HepG2 (cell line): Measurements from ENCODE around the gene LMNA. TPM values are rescaled to one million over a fixed set of nuclear protein-coding genes. Genes with fewer than 3 reads are reported as not detected.

Source experiments
- ATF6 ChIP-seq: sonication (generic); formaldehyde crosslinking; conservative IDR thresholded peaks from 2 replicates; pipeline ENCODE4 v1.4.0; 2020; ENCODE audit warnings: missing genetic modification reagents
- CEBPB ChIP-seq: IDR thresholded peaks from 2 replicates; pipeline ENCODE4 v1.6.1; 2011; ENCODE audit warnings: low read depth, low read length, improper control_type of control experiment, borderline replicate concordance
- ELF3 ChIP-seq: IDR thresholded peaks from 2 replicates; pipeline ENCODE4 v1.6.1; 2016; ENCODE audit warnings: missing genetic modification reagents, missing compliant biosample characterization
- GABPB1 ChIP-seq: IDR thresholded peaks from 2 replicates; pipeline ENCODE4 v1.6.1; 2016; ENCODE audit warnings: mild to moderate bottlenecking, missing genetic modification reagents, moderate library complexity, missing compliant biosample characterization
- IRF2 ChIP-seq: IDR thresholded peaks from 2 replicates; pipeline ENCODE4 v1.6.1; 2018; ENCODE audit warnings: missing genetic modification reagents, missing compliant biosample characterization
- KDM6A ChIP-seq: IDR thresholded peaks from 2 replicates; pipeline ENCODE4 v1.6.1; 2016; ENCODE audit warnings: low read depth
- KLF16 ChIP-seq, 2 experiments: sonication (generic) in 1 of 2; formaldehyde crosslinking in 1 of 2; IDR thresholded peaks; 2 replicates each; pipeline versions ENCODE4 v1.6.1 to v1.8.0; 2016 to 2023; ENCODE audit warnings: missing genetic modification reagents in 2 of 2, missing compliant biosample characterization in 1 of 2
- MAZ ChIP-seq, 2 experiments: sonication (generic) in 1 of 2; formaldehyde crosslinking in 1 of 2; IDR thresholded peaks; 2 replicates each; pipeline versions ENCODE4 v1.5.0 to v1.6.1; 2012 to 2020; ENCODE audit warnings: low read depth in 2 of 2, mild to moderate bottlenecking in 2 of 2, borderline replicate concordance in 1 of 2, improper control_type of control experiment in 1 of 2, low read length in 1 of 2, missing genetic modification reagents in 1 of 2, moderate library complexity in 1 of 2
- MXD4 ChIP-seq: IDR thresholded peaks from 2 replicates; pipeline ENCODE4 v1.6.1; 2016; ENCODE audit warnings: mild to moderate bottlenecking, missing biosample characterization, missing genetic modification reagents
- NFKB2 ChIP-seq: sonication (generic); formaldehyde crosslinking; IDR thresholded peaks from 2 replicates; pipeline ENCODE4 v1.4.0; 2020; ENCODE audit warnings: missing genetic modification reagents, borderline replicate concordance
- NONO ChIP-seq, 2 experiments: fragments of 450-650 bp in 1 of 2; sonication (generic) in 1 of 2; formaldehyde crosslinking in 1 of 2; IDR thresholded peaks in 1 of 2; conservative IDR thresholded peaks in 1 of 2; 2 replicates each; pipeline versions ENCODE4 v1.6.1 to v1.8.0; 2017 to 2022; ENCODE audit warnings: mild to moderate bottlenecking in 1 of 2, missing genetic modification reagents in 1 of 2, moderate library complexity in 1 of 2
- PAWR ChIP-seq: sonication (generic); formaldehyde crosslinking; IDR thresholded peaks from 2 replicates; pipeline ENCODE4 v1.4.0; 2020; ENCODE audit warnings: missing genetic modification reagents, mild to moderate bottlenecking, borderline replicate concordance
- SETDB1 ChIP-seq: sonication (generic); formaldehyde crosslinking; IDR thresholded peaks from 2 replicates; pipeline ENCODE4 v1.5.1; 2020; ENCODE audit warnings: missing genetic modification reagents, mild to moderate bottlenecking, borderline replicate concordance
- STAG1 ChIP-seq: sonication (generic); formaldehyde crosslinking; IDR thresholded peaks from 2 replicates; pipeline ENCODE4 v1.4.0; 2020; ENCODE audit warnings: missing genetic modification reagents
- THAP11 ChIP-seq: IDR thresholded peaks from 2 replicates; pipeline ENCODE4 v1.6.1; 2016; ENCODE audit warnings: missing biosample characterization, missing genetic modification reagents
- ZBTB2 ChIP-seq: sonication (generic); formaldehyde crosslinking; IDR thresholded peaks from 2 replicates; pipeline ENCODE4 v1.8.0; 2022; ENCODE audit warnings: low read depth, missing genetic modification reagents
- ZFP1 ChIP-seq: IDR thresholded peaks from 2 replicates; pipeline ENCODE4 v1.6.1; 2016
- ZNF382 ChIP-seq: sonication (generic); formaldehyde crosslinking; IDR thresholded peaks from 2 replicates; pipeline ENCODE4 v1.5.0; 2020; ENCODE audit warnings: missing genetic modification reagents, mild to moderate bottlenecking, borderline replicate concordance
- ZNF431 ChIP-seq: sonication (generic); formaldehyde crosslinking; IDR thresholded peaks from 2 replicates; pipeline ENCODE4 v1.9.0; 2022; ENCODE audit warnings: missing genetic modification reagents, low read depth, mild to moderate bottlenecking, borderline replicate concordance
- ZNF710 ChIP-seq: sonication (generic); formaldehyde crosslinking; IDR thresholded peaks from 2 replicates; pipeline ENCODE4 v1.5.0; 2020; ENCODE audit warnings: mild to moderate bottlenecking, missing genetic modification reagents, borderline replicate concordance
- ZNF768 ChIP-seq: sonication (generic); formaldehyde crosslinking; IDR thresholded peaks from 2 replicates; pipeline ENCODE4 v1.4.0; 2020; ENCODE audit warnings: missing genetic modification reagents
- polyA plus RNA-seq, 8 experiments: library from polyadenylated mRNA; depleted of rRNA in 3 of 8; stranded (reverse) in 7 of 8; unstranded in 1 of 8; fragments of >200 nt; fragmentation: Illumina TruSeq in 4 of 8; extraction: Trizol in 4 of 8; gene quantifications; 2 replicates each; pipeline versions ENCODE4 v1.2.1 to v1.2.3, GENCODE V29; 2011 to 2016; ENCODE audit warnings: low read depth in 4 of 8, missing spikeins in 1 of 8, mixed read lengths in 1 of 8; ENCODE audit not compliant: insufficient read depth in 1 of 8
- total RNA-seq, 5 experiments: library from RNA; depleted of rRNA; stranded (reverse); fragments of >200 nt; fragmentation: Illumina TruSeq; extraction: Trizol; gene quantifications; 2 replicates each; pipeline ENCODE4 v1.2.3, GENCODE V29; 2016; ENCODE audit warnings: low read depth in 1 of 5
- TF ChIP-seq, protein P1 (sequence below): sonication (generic); formaldehyde crosslinking; IDR thresholded peaks from 2 replicates; pipeline ENCODE4 v1.4.0; 2020; ENCODE audit warnings: missing genetic modification reagents, mild to moderate bottlenecking, borderline replicate concordance

The LMNA gene
- total and polyA plus RNA-seq, 2 of the 13 experiments (the other 11 are each of a cell fraction or from before 2014, with no cell fraction given) = 107 to 225 TPM

GRCh38 chr1:156090840-156091188 is 23.7 kb upstream of the LMNA start (continued):
- TF ChIP-seq THAP11 (CRISPR knock-in tag) (no peak), KDM6A (CRISPR knock-in tag) (no peak), ZNF710 (CRISPR knock-in tag) (no peak), ZBTB2 (CRISPR knock-in tag) (no peak), ZNF768 (CRISPR knock-in tag) (no peak), ZFP1 (CRISPR knock-in tag) (no peak), KLF16 (CRISPR knock-in tag; IDR thresholded peaks at IDR 0.05) (peak in 1 of 2 experiments; percentile 37; a peak in 1 of 4 replicates), MXD4 (CRISPR knock-in tag) (0 out of 2 replicates have a peak, but pooled peaks have one; percentile 42), ZNF382 (CRISPR knock-in tag) (no peak), NONO (IDR thresholded peaks at IDR 0.05) (no peak), NONO (CRISPR knock-in tag; conservative IDR thresholded peaks at IDR 0.05) (no peak), IRF2 (CRISPR knock-in tag) (0 out of 2 replicates have a peak, but pooled peaks have one; percentile 42), CEBPB (no peak), ATF6 (CRISPR knock-in tag) (no peak), STAG1 (peak; percentile 92), ZNF431 (CRISPR knock-in tag) (no peak), NFKB2 (CRISPR knock-in tag) (no peak; the same call in 1 of the 2 replicates), SETDB1 (CRISPR knock-in tag) (no peak), MAZ (IDR thresholded peaks at IDR 0.05; ENCODE audit: borderline replicate concordance, low read depth, low read length) (no peak), MAZ (CRISPR knock-in tag; IDR thresholded peaks at IDR 0.05; ENCODE audit: low read depth) (no peak), GABPB1 (CRISPR knock-in tag) (peak; percentile 20; the same call in 1 of the 2 replicates), ELF3 (CRISPR knock-in tag) (0 out of 2 replicates have a peak, but pooled peaks have one; percentile 22), PAWR (CRISPR knock-in tag) (no peak)
- TF ChIP-seq, protein P1, sequence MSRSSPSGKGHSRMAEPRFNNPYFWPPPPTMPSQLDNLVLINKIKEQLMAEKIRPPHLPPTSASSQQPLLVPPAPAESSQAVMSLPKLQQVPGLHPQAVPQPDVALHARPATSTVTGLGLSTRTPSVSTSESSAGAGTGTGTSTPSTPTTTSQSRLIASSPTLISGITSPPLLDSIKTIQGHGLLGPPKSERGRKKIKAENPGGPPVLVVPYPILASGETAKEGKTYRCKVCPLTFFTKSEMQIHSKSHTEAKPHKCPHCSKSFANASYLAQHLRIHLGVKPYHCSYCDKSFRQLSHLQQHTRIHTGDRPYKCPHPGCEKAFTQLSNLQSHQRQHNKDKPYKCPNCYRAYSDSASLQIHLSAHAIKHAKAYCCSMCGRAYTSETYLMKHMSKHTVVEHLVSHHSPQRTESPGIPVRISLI (CRISPR knock-in tag) = no peak
